Activated CD4-positive, CD25-positive, alpha-beta regulatory T cell (primary cell): Measurements from ENCODE around the gene PPP1R37.
"Not testable (repeated sequence)": the region's sequence is repeated elsewhere in the genome, so short reads cannot be mapped to it uniquely, and the experiment has no call there.

Source experiments
- DNase-seq, 4 experiments: peaks; one replicate each; lab custom pipeline; 2025; lab: John Stamatoyannopoulos, UW

The PPP1R37 gene

DNA sequence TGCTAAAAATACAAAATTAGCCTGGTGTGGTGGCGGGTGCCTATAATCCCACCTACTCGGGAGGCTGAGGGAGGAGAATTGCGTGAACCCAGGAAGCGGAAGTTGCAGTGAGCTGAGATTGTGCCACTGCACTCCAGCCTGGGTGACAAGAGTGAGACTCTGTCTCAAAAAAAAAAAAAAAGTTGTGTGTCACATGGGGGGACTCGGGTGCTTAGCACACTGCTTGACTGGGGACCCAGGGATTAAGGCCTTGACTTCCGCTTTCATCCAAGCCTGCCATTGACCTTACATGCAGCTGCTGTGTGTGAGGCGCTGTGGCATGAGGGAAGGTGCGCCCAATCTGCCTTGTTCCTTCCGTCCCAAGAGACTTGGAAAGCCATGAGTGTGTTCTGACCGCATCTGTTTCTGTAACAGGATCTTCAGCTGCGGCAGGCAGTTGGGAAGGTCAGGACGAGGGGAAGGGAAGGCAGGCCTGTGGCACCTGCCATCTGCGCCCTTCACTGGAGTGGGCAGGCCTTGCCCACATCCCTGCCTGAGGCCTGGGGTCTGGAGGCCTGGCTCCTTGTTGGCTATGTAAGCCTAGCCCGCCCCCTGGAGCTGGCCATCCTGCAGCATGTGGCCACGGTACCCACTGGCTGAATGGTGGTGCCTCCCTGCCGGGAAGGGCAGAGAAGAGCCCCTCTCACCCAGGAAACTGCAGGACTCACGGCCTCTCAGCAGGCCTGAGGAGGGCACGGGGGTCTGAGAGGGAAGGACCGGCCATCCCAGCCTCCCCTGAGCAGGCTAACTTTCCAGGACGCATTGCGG, 23.0 kb downstream of the PPP1R37 start:
- no peak for DNase-seq

DNA sequence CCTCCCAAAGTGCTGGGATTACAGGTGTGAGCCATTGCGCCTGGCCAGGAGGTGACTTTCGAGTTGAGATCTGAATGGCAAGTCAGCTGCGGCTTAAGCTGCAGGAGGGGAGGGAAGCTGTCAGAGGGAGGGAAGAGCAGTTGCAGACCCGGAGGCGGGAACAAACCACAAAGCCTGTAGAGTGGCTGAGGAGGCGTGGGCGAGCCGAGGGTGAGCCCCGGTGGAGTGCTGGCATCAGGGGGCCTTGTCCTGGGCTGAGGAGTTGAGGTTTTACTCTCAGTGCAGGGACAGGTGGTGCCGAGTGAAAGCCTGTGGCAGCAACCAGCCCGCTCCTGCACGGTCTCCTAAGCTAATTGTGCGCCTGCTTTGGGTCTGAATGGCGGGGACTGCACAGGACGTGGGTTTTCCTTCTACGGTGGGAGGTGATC, 24.2 kb downstream of the PPP1R37 start:
- no peak for DNase-seq

DNA sequence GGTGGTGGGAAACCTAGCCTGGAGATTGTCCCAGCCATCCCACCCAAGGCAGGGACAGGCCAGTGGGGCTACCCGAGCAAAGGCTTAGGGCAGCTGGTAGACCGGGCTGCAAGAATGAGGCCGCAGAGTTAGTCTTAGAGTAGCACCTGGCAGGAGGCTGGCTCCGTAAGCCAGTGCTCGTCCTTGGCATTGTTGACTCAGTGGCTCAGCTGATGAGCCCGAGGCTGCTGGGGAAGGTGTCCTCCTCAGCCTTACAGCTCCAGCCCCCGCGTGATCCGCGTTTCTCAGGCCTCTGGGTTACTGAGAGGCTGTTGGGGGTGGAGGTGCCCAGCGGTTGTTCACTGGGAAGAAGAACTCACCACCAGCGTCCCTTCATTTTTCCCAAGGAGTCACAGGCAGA, 24.7 kb downstream of the PPP1R37 start:
- DNase-seq: no peak

DNA sequence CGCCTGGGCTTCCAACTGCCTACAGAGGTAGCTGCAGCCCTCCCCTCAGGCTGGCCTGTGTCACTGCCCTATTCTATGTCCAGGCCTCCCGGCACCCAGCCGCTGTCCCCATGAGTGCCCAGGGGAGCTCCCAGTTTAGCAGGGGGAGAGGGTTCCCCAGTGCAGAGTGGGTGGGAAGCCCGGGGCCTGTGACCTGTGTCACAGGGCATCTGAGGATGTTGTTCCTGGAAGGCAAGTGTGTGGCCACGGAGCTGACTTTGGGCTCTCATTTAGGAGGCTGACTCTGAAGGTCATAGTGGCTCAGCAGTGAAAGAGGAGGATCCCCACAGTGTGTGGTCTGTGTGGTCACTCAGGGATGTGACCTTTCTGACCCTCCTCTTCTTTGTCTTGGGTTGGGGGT, 25.1 kb downstream of the PPP1R37 start:
- no peak for DNase-seq

DNA sequence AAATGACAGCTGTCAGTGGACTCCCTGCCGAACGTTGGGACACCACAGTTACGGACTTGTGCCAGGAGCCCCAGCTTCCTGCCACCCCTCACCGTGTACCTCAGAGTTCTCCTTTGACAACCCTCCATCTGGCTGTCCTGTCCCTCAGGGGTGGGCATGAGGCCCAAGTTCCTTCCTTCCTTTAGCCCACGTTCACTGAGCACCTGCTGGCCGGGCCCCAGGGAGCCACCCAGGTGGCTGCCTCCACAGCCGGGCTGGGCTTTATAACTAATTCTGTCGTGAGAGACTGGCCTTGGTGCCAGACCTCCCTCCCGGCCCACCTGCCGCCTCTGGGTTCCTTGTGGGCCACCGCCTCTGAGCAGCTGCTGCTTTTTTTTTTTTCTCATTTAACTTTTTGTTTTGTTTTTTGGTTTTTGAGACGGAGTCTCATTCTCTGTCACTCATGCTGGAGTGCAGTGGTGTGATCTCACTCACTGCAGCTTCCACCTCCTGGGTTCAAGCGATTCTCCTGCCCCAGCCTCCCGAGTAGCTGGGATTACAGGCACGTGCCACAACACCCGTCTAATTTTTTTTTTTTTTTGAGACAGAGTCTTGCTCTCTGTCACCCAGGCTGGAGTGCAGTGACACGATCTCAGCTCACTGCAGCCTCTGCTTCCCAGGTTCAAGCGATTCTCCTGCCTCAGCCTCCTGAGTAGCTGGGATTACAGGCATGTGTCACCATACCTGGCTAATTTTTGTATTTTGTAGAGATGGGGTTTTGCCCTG, 25.8 kb downstream of the PPP1R37 start:
- not testable (repeated sequence) for DNase-seq

DNA sequence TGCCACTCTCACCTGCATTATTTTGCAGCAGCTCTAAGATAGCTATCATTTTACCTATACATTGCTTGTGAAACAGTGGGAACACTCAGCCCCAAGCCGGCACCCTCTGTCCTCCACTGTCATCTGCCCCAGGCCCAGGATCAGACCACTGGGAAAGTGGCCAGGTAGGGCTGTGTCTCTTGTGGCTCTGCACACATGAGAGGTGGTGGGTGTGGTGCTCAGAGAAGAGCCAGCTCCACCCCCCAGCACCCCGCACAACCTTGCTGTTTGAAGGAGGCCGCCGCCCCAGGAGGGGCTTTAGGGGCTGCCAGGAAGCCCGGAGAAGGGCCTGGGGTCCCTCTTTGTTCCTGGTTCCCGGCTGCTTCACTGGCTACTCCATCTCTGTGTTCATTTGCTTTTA, 26.6 kb downstream of the PPP1R37 start:
- DNase-seq: no peak

DNA sequence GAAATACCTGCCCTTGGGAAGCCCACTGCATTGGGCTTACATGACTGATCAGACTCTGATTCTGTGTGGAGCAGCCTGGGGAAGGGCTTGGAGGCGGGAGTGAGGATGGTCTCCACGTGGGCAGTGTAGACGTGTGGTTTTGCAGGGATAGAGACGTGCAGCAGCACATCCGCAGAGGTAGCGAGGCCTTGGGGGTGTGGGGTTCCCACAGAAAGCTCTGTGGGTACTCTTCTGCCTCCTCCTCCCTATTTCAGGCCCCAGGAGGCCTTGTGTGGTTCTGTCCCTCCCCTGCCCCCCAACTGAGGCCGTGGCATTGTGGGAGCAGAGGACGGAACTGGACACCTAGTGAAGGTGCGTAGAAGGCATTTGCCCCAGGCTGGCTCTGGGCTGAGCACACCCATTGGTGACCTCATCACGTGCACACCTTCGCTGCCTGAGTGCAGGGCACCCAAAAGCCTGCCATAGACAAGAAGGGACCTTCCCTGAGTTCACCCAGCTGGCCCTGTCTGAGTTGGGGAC, 28.9 kb downstream of the PPP1R37 start:
- DNase-seq: no peak

DNA sequence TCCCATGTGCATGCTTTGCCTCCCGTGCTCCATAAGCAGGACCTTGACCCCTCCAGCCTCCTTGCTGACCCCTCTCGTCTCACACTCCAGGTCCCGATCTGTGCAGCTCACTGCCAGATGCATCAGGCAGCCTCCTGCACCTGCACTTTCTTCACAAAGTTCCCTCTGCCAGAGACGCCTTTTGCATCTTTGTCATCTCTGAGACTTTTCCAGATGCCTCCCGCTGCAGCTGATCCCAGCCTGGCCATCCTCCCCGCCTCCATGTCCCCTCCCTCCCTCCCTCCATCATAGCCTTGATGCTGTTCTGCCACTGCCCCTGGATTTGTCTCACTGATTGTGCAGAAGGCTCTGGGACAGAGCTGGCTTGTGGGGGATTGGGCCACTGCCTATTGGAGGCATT, 29.9 kb downstream of the PPP1R37 start:
- no peak for DNase-seq

DNA sequence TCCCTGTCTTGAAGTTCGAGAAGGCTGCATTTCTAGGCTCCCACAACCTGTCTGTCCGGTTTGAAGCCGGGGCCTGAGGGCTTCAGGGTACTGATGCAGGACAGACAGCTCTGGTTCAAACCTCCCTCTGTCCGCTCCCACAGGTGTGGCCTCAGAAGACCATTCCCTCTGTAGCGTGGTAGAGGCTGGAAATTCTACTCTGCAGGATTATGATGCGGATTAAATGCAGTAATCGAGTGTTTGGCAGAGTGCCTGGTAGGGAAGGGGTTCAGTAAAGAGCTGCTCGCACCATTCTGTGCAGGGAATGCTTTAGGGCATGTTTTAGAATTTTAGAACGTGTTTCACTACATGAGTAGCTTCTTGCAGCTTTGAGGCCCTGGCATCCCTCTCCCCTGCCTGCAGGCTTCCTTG, 30.5 kb downstream of the PPP1R37 start:
- DNase-seq: no peak

DNA sequence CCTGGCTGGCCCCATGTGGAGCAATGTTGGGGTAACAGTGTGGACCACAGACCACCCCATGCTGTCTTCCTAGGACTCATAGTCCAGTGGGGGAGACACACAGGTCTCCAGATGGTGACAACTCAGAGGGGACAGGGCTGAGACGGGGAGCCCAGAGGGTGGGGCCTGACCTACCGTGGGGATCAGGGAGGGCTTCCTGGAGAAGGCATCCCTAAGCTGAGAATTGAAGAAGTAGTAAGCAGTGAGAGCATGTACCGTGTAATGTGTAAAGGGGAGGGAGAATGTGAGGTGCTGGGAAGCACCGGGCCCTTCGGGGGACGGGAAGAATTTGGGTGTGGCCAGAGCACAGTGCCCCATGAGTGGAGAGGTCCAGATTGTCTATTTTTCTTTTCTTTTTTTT, 31.0 kb downstream of the PPP1R37 start:
- no peak for DNase-seq

DNA sequence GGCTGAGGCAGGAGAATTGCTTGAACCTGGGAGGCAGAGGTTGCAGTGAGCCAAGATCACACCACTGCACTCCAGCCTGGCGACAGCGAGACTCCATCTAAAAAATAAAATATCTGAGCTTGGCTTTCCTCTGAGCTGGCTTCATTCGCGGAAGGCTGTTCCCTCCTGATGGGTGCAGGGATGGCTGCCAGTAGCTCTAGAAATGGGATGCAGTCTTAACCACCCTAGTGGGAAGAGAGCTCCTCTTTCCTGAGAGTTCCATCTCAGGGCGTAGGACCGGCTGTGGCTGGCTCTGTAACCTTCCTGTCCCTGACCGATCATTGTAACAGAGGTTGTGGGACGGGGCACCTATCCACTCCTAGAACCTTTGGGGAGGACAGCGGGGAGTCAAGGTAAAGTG, 32.4 kb downstream of the PPP1R37 start:
- DNase-seq: no peak

DNA sequence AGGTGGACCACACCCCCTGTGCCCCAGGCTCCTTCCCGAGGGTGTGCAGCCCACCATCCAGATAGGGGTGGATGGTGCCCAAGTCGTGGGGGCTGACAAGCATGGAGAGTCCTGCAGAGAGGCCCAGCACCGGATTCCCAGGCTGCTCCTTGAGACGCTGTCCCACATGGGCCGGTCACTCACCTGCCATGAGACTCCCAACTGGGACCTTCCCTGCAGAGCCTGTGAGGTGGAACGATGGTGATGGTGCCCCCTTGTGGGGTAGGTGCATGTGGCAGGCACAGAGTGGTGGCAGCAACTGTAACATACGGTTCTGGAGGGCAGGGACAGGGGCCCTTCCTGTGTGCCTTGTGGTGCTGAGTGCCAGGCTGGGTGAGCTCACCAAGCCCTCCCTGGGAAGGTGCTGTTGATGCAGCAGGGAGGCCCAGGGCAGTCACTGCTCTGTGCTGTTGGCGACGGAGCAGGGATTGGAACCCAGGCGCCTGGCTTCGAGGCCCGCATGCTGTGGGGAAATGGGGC, 33.1 kb downstream of the PPP1R37 start:
- peak; percentile 24 to 53 (median 30) for DNase-seq

DNA sequence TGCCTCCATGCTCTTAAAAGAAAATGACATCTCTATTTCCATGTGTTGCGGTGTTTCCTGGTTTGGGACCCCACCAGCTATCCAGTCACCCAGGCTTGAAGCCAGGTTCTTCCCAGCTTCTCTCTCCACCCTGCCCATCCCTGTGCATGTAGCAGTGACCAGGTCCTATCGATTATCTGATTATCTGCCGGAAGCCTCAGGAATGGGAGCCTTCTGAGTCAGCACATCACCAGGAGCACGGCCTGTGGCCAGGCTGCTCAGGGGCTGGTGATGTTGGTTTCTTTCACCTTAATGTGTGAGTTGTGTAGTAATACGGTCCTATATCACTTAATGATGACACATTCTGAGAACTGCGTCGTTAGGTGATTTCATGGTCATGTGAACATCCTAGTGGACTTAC, 33.7 kb downstream of the PPP1R37 start:
- DNase-seq: no peak

DNA sequence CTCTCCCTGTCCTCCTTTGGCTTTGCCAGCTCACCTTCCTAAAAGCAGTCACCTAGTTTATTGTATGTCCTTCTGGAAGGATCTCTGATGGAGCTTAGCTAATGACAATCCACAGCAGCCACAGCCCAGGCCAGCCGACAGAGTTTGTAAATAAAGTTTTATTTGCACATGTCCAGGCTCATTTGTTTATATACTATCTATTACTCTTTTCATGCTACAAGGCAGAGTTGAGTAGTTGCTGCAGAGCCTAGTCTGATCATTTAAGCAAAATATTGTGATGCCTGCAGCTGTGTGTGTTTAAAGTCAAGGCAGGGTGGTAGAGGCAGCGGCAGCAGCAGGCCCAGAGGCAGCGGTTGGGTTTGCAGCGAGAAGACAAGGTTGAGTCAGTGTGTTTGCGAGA, 35.2 kb downstream of the PPP1R37 start:
- DNase-seq: no peak

DNA sequence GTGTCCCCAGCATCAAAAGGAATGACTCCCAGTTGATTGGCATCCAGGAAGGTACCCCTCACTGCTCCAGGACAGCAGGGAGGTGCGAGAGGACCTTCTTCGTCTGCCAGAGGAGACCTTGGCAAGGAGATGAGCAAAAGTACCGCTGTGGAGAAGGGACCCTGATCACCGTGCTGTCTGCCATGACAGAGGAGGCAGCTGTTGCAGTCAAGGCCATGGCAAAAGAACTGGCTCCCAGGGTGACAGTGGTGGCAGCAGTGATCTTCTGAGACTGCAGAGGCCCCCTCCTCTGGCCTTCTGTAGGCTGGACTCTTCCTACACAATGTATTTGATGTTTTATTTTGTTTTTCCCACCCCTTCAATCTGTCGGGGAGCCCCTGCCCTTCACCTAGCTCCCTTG, 35.8 kb downstream of the PPP1R37 start:
- DNase-seq: no peak

DNA sequence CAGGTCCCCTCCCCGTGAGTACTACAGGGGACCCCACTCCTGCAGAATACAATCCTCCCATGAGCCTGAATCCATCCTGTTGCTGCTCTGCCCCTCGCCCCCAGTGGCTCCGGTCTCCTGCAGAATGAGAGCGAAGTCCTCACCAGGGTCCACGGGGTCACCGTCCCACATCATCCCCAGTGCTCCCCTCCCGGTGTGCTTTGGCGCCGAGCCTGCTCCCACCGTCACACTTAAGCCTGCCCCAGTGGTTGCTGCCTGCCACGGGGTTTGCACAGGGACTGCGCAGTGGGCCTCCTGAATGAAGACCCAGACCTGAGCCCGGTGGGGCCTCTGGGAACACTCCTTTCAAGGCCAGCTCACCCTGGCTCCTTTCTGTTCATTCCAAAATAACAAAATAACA, 37.3 kb downstream of the PPP1R37 start:
- no peak for DNase-seq

DNA sequence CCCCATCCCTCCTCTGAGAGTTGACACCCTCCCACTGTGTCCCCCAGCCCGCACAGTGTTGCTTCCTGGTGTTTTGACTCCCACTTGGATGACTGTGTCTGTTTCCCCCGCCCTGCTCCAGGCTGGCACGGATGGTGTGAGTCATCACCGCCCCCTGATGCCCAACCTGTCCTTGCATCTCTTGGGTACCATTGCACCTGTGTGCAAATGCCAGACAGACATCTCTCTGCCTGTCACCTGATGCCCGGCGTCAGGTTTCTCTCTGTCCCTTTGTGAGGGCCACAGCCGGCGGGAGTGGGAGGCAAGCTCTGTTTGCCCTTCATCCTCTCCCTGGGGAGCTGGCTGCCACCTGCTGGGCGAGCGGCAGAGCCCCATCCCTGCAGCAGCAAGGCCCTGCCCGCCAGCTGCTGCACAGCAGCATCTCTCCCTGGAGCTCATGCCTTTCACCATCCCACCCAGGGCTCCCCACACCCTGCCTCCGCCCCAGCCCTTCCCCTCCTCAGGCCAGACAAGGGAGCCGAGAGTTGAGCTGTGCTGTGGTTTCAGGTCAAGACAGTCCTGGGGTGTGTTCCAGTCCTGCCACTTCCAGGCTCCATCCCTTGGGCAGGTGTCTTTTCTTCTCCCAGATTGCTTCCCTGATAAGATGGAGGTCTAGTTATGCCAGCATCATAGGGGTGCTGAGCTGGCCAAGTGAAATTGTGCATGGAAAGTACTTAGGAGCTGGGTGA, 38.1 kb downstream of the PPP1R37 start:
- DNase-seq: no peak

DNA sequence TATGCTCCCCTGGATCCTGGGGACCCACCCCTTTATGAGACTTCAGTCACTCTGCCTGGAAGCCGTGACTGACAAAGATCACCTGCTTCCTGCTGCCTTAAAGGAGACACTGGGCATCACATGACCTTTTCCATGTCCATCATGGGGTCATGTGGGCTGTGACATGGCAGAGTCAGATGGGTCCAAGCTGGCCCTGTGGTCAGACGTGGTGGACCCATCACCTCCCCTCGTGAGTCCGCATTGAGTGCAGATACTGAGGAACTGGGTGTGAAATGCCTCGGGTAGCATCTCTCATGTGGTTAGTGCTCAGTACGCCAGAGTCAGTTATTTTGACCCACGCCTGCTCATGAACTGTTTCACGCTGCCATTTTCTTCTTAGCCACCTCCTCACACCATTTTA, 40.7 kb downstream of the PPP1R37 start:
- DNase-seq: no peak

DNA sequence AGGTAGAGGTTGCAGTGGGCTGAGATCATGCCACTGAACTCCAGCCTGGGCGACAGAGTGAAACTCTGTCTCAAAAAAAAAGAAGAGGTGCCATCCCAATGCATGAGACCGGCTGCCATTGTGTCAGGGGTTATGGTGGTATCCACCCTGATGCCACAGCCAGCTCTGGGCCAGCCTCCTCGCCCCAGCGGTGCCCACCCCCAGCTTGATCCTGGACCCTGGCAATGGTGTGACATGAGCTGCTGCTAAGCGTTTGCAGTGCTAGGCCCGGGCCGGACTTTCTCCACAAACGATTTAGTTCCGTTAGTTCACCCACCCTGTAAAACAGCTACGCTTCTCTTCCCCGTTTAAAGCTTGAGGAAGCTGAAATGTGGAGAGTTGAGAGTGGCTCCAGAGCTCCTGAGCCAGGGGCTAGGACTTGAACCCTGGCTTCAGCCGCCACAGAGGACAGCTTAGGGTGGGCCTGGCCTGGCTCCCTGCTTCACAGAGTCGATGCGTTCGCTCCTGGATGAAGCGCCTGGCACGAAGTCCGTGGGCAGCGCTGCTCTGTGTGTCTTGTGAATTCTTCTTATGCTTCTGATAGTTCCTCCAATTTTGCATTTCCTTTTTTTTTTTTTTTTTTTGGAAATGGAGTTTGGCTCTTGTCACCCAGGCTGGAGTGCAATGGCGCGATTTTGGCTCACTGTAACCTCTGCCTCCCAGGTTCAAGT, 42.4 kb downstream of the PPP1R37 start:
- no peak for DNase-seq

DNA sequence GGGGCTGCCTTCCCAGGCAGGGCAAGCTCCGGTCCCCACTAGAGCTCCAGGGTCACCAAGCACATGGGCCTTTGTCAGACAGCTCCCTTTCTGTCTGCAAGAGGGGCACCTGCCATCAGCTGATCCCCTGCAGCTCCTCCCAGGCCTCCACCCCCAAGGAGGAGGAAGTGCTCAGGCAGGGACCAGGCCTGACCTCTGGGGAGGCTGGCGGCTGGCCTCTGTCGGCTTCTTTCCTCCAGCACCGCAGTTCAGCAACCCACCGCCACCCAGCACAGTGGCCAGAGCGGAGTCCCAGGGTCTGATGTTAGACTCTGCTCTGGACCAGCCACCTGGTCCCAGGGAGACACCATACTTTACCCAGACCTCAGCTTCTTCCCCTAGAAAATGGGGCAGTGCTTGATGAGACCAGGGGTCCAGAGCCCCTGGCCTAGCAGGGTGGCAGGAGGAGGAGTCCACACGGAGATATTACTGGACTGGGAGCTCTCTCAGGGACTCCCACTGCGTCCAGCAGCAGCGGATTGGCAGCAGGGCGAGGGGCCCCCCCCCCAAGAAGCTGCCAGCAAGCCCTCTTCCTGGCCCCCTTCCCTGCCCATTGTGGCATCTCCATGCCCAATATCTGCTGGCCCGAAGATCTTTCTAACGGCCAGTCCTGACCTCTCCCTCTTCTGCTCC, 43.7 kb downstream of the PPP1R37 start:
- DNase-seq: no peak

DNA sequence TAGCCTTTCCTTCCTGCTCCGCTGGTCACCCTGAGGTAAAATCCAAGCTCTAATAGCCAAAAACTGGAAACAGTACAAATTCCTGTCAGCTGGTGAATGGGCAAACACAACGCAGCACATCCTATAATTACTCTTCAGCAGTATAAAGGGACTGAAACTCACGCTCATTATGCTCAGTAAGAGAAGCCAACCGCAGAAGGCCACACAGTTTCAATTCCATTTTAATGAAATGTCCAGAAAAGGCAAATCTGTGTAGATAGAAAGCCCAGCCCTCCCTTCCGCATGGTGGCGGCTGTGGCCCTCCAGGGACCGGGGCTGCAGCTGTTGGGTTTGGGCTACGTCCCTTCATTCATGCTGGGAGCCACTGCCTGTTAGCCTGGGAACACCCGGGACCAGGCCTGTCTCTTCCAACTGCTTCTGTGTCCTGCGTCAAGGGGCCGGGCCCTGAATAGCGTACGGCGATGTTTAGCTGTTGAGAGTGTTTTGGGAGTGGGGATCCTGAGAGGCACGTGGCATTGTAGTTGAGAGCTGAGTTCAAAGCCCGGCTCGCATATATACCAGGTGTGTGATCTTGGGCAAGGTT, 44.3 kb downstream of the PPP1R37 start:
- DNase-seq: no peak
